ENCODE data around the gene PDE3B. TPM values are rescaled to one million over a fixed set of nuclear protein-coding genes. Genes with fewer than 3 reads are reported as not detected.

PDE3B gene
- total and polyA plus RNA-seq, 2 of the 4 experiments (the other 2 are of a cell fraction): 0.21 to 1.3 TPM

DNA sequence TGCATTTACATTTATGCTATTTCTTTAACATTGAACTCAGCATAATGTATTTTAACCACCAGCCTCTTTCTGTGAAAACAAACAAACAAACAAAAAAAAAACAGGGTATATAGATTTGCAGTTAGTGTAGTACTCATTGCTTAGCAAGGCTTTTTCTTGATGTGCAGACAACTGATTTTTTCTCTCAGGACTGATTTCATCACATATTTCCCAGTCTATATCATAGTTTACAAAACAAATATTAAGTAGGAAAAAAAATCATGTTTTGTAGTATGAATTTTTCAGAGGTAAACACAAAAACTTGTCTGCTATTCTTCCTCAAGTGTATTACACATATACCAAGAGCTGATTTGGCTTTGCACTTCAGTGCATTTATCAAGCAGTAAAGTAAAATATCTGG is 123.0 kb downstream of the PDE3B start:
- H4K91ac ChIP-seq (ENCODE audit: insufficient read depth, low read depth, low read length): no peak overlapping the region
- H3K4me2 ChIP-seq (ENCODE audit: low read depth, low read length): no peak overlapping the region
- intact Hi-C loops (cut with micrococcal nuclease) (no loop called here), dilution Hi-C loops (cut with HindIII; ENCODE audit: low sequenced_read_pairs, unreplicated experiment) (no loop called here), in situ Hi-C loops (cut with MboI; ENCODE audit: low sequenced_read_pairs) (no loop called here)
- BruUV-seq (replicated peaks): no TSS peak
- H2BK20ac ChIP-seq (ENCODE audit: low read depth, low read length): no peak overlapping the region
- TF ChIP-seq, protein P1, sequence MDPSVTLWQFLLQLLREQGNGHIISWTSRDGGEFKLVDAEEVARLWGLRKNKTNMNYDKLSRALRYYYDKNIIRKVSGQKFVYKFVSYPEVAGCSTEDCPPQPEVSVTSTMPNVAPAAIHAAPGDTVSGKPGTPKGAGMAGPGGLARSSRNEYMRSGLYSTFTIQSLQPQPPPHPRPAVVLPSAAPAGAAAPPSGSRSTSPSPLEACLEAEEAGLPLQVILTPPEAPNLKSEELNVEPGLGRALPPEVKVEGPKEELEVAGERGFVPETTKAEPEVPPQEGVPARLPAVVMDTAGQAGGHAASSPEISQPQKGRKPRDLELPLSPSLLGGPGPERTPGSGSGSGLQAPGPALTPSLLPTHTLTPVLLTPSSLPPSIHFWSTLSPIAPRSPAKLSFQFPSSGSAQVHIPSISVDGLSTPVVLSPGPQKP (IDR thresholded peaks at IDR 0.05; ENCODE audit: borderline replicate concordance, low read depth, low read length): no peak
- TF ChIP-seq NFE2L2 (IDR thresholded peaks at IDR 0.05; ENCODE audit: low read depth, low read length): no peak
- H3K23ac ChIP-seq (ENCODE audit: low read depth, low read length): no peak overlapping the region
- no peaks in the 10 kb centered on the region for H3K9me3 ChIP-seq (ENCODE audit: control insufficient read depth, insufficient read depth, low read length)
- no peak for DNase-seq
- CTCF ChIA-PET: no interaction called here
- H2AK9ac ChIP-seq (replicated peaks; ENCODE audit: low read depth, low read length, poor library complexity): no peak overlapping the region
- no peak overlapping the region for H3K9ac ChIP-seq (ENCODE audit: low read depth, low read length)
- H3K9me1 ChIP-seq (ENCODE audit: insufficient read depth, low read length): no peaks in the 10 kb centered on the region
- POLR2A ChIA-PET (ENCODE audit: unreplicated experiment): no interaction called here
- H4K5ac ChIP-seq (ENCODE audit: low read depth, low read length): no peak overlapping the region
- no peak overlapping the region for H2BK15ac ChIP-seq (ENCODE audit: low read depth, low read length)
- no peaks in the 10 kb centered on the region for H3K4me1 ChIP-seq (ENCODE audit: control insufficient read depth, insufficient read depth, low read length)
- ATAC-seq (ENCODE audit: low read depth): no peak
- no peaks in the 10 kb centered on the region for H3K27me3 ChIP-seq (ENCODE audit: control insufficient read depth, insufficient read depth, low read length)
- no peak overlapping the region for H2AK5ac ChIP-seq (ENCODE audit: low read depth, low read length)
- H3K14ac ChIP-seq (replicated peaks; ENCODE audit: low read depth, low read length): no peak overlapping the region
- no peak overlapping the region for H3K4ac ChIP-seq (ENCODE audit: low read depth, low read length)
- no peaks in the 10 kb centered on the region for H3K79me1 ChIP-seq (ENCODE audit: low read depth in 1 of 2, low read length in 2 of 2)
- no peaks in the 10 kb centered on the region for H4K20me1 ChIP-seq (ENCODE audit: insufficient read depth, low read length)
- no peak overlapping the region for H2BK120ac ChIP-seq (ENCODE audit: low read depth, low read length)
- H3K56ac ChIP-seq (ENCODE audit: extremely low read depth, insufficient read depth, low read length): no peak overlapping the region
- no peak overlapping the region for H3K4me3 ChIP-seq (ENCODE audit: insufficient read depth, low read depth, low read length)
- H2BK5ac ChIP-seq (ENCODE audit: low read depth, low read length, poor library complexity, severe bottlenecking): no peak overlapping the region
- H4K8ac ChIP-seq (ENCODE audit: low read depth in 2 of 2, low read length in 2 of 2): no peak overlapping the region
- no peak overlapping the region for H2AFZ ChIP-seq (replicated peaks; ENCODE audit: low read length, poor library complexity)
- H3K18ac ChIP-seq (ENCODE audit: low read depth, low read length): no peak overlapping the region
- H3K27ac ChIP-seq (ENCODE audit: insufficient read depth, low read length): no peak overlapping the region
- no peaks in the 10 kb centered on the region for H3K36me3 ChIP-seq (ENCODE audit: control insufficient read depth, insufficient read depth, low read length)

Measured in IMR-90 (cell line).